GM18505 (cell line): ENCODE results near the gene NQO2.
"Not testable (repeated sequence)": the region's sequence is repeated elsewhere in the genome, so short reads cannot be mapped to it uniquely, and the experiment has no call there.

Experiments used
- ATAC-seq: cut with Tn5 transposase; IDR thresholded peaks from one replicate; pipeline ENCODE4 v1.9.1; 2021; ENCODE audit not compliant: unreplicated experiment
- POLR2A ChIP-seq: IDR thresholded peaks from 4 replicates; pipeline ENCODE4 v1.6.1; 2011; ENCODE audit warnings: borderline replicate concordance; ENCODE audit not compliant: insufficient read depth, insufficient read length; ENCODE audit errors: extremely low read depth

The NQO2 gene

GRCh38 chr6:2989332-2990247, 10.1 kb upstream of the NQO2 start:
- peak; percentile 73 for TF ChIP-seq POLR2A
- peak; percentile 65 for ATAC-seq

GRCh38 chr6:2990248-2990931, 9.3 kb upstream of the NQO2 start:
- TF ChIP-seq POLR2A = no peak
- no peak for ATAC-seq

- no peak for ATAC-seq
- TF ChIP-seq POLR2A = no peak
Observed at GRCh38 chr6:2990932-2991506, 8.7 kb upstream of the NQO2 start.

GRCh38 chr6:2992330-2992979, 7.2 kb upstream of the NQO2 start:
- TF ChIP-seq POLR2A = no peak
- ATAC-seq = no peak

- ATAC-seq = no peak
- no peak for TF ChIP-seq POLR2A
Observed at GRCh38 chr6:2993755-2994317, 5.9 kb upstream of the NQO2 start.

GRCh38 chr6:2998249-2998997, 1.3 kb upstream of the NQO2 start:
- ATAC-seq = not testable (repeated sequence)

GRCh38 chr6:2998998-2999617, 586 bp upstream of the NQO2 start:
- peak; percentile 5 for ATAC-seq
- TF ChIP-seq POLR2A = no peak

- no peak for TF ChIP-seq POLR2A
- ATAC-seq = no peak
Observed at GRCh38 chr6:3001146-3001772, 1.6 kb downstream of the NQO2 start.

GRCh38 chr6:3001773-3002293, 2.1 kb downstream of the NQO2 start:
- ATAC-seq = no peak
- no peak for TF ChIP-seq POLR2A

- ATAC-seq = not testable (repeated sequence)
Observed at GRCh38 chr6:3003226-3003625, 3.5 kb downstream of the NQO2 start.

- ATAC-seq = no peak
- TF ChIP-seq POLR2A = no peak
Observed at GRCh38 chr6:3005077-3005476, 5.4 kb downstream of the NQO2 start.

- no peak for ATAC-seq
- TF ChIP-seq POLR2A = no peak
Observed at GRCh38 chr6:3005874-3006273, 6.2 kb downstream of the NQO2 start.
